ENCODE results near the gene TNFRSF12A.

DNA sequence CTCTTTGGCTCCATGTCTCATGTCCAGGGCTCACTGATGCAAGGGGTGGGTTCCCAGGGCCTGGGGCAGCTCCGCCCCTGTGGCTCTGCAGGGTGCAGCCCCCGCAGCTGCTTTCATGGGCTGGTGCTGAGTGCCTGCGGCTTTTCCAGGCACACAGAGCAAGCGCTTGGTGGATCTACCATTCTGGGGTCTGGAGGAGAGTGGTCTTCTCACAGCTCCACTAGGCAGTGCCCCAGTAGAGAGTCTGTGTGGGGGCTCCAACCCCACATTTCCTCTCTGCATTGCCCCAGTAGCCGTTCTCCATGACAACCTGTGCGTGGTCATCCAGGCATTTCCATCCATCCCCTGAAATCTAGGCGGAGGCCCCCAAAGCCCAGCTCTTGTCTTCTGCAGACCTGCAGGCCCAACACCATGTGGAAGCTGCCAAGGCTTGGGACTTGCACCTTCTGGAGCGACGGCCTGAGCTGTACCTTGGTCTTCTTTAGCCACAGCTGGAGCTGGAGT, 50.5 kb downstream of the TNFRSF12A start:
- TF ChIP-seq, protein P1, sequence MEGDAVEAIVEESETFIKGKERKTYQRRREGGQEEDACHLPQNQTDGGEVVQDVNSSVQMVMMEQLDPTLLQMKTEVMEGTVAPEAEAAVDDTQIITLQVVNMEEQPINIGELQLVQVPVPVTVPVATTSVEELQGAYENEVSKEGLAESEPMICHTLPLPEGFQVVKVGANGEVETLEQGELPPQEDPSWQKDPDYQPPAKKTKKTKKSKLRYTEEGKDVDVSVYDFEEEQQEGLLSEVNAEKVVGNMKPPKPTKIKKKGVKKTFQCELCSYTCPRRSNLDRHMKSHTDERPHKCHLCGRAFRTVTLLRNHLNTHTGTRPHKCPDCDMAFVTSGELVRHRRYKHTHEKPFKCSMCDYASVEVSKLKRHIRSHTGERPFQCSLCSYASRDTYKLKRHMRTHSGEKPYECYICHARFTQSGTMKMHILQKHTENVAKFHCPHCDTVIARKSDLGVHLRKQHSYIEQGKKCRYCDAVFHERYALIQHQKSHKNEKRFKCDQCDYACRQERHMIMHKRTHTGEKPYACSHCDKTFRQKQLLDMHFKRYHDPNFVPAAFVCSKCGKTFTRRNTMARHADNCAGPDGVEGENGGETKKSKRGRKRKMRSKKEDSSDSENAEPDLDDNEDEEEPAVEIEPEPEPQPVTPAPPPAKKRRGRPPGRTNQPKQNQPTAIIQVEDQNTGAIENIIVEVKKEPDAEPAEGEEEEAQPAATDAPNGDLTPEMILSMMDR (optimal IDR thresholded peaks at IDR 0.05 in 1 of 3, IDR thresholded peaks at IDR 0.05 in 1 of 3, conservative IDR thresholded peaks at IDR 0.05 in 1 of 3; ENCODE audit: extremely low read depth in 1 of 3, insufficient read depth in 2 of 3, low read length in 3 of 3) = no peak
- no peak for TF ChIP-seq EZH2 (IDR thresholded peaks at IDR 0.05; ENCODE audit: low read length)
